Stimulated activated CD4-positive, alpha-beta T cell treated with anti-CD3 and anti-CD28 coated beads, TNF-alpha, amount 100 ng/mL, for 48 hours (primary cell): ENCODE data around the gene HCRTR2.
"Not testable (repeated sequence)": the region's sequence is repeated elsewhere in the genome, so short reads cannot be mapped to it uniquely, and the experiment has no call there.

Experiments
- DNase-seq, 3 donors: peaks; one replicate each; pipeline ENCODE4 v3.0.0-alpha.2; 2020; ENCODE audit warnings: low read depth in 3 of 3

HCRTR2 gene

GRCh38 chr6:55174211-55175026 lies at the start of gene HCRTR2:
Gene HCRTR2 (plus strand): TSS chr6:55174515. CDS start chr6:55174588, 73 bp downstream.
- no peak for DNase-seq

- no peak for DNase-seq
These were observed 43.5 kb upstream of the HCRTR2 start for GRCh38 chr6:55130806-55131324.

- no peak for DNase-seq
These were observed 42.7 kb upstream of the HCRTR2 start for GRCh38 chr6:55131616-55132015.

- no peak for DNase-seq
These were observed 37.4 kb upstream of the HCRTR2 start for GRCh38 chr6:55136916-55137315.

DNA sequence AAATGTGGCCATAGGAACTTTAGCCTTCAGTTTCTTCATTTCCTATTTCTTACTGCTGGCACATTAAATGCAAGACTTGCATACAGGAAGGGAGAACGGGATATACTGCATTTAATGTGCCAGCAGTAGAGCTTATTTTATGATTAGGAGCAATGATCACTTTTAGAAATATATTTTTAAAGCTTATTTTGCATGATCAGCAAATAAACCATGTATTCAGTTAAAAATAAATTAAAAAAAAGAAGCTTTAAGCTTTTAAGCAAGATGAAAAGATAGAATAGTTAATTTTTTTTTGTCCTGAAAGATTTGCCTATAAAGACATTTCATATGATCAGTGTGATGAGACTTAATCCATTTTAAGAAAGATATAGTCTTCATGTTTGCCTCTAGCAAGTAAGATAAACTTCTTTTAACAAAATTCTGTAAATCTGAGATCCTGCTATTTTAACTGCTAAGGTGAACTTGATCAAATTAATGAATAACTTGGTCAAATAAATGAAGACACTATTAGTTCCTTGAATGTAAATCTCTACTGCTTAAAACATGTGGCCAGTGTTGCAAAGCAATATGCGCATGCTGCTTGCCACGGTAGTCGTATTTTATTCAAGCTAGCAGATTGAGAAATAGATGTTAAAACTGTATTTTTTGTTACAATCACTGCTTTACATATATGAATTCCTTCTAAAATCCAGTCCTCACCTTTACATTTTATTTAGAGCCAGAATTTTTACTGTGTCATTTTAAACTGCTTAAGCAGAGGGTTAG lies 36.2 kb upstream of the HCRTR2 start:
- no peak for DNase-seq

DNA sequence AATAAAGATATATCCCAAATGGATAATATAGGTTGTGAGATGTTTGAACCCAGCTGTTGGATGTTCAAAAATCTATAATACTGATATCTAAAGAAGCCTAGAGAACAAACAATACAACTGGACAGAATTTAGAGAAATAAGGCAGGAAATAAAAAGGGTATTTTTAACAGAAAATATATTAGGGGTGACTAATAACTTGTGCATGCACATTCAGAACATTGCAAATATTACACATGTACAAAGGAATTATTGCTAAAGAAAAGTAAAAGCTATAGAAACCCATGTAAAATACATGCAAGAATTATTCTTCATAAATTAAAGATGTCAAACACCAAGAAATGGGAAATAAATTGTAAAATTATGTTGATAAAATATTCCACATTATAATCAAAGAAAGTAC lies 32.7 kb upstream of the HCRTR2 start:
- no peak for DNase-seq

DNA sequence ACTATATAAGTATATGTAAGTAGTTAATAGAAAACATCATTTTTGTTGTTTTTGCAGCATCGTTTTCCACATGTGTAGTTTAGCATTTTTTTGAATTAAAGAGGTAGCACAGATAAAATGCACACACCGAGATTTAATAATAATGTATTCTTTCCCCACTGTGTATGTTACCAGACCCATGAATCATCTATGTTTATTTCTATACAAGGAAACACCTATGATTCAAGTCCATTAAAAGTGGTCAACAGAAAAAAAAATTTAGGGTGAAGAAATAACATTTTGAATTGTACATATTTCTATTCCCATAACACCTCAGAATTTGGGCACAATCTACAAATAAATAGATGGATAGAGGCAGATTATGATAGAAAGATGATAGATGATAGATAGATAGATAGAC lies 31.7 kb upstream of the HCRTR2 start:
- DNase-seq = no peak

- no peak for DNase-seq
These were observed 21.0 kb upstream of the HCRTR2 start for GRCh38 chr6:55153284-55153683.

DNA sequence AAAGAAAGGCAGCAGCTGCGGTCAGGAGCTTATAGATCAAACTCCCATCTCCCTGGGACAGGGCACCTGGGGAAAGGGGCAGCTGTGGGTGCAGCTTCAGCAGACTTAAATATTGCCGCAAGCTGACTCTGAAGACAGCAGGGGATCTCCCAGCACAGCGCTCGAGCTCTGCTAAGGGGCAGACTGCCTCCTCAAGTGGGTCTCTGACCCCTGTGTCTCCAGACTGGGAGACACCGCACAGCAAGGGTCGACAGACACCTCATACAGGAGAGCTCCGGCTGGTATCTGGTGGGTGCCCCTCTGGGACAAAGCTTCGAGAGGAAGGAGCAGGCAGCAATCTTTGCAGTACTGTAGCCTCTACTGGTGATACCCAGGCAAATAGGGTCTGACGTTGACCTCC lies 15.5 kb upstream of the HCRTR2 start:
- not testable (repeated sequence) for DNase-seq

GRCh38 chr6:55167860-55168259 lies 6.5 kb upstream of the HCRTR2 start:
- no peak for DNase-seq

- DNase-seq = no peak
These were observed 1.0 kb downstream of the HCRTR2 start for GRCh38 chr6:55175078-55176049.

GRCh38 chr6:55176958-55177357 lies 2.6 kb downstream of the HCRTR2 start:
- no peak for DNase-seq

- no peak for DNase-seq
These were observed 5.9 kb downstream of the HCRTR2 start for GRCh38 chr6:55180258-55180657.

DNA sequence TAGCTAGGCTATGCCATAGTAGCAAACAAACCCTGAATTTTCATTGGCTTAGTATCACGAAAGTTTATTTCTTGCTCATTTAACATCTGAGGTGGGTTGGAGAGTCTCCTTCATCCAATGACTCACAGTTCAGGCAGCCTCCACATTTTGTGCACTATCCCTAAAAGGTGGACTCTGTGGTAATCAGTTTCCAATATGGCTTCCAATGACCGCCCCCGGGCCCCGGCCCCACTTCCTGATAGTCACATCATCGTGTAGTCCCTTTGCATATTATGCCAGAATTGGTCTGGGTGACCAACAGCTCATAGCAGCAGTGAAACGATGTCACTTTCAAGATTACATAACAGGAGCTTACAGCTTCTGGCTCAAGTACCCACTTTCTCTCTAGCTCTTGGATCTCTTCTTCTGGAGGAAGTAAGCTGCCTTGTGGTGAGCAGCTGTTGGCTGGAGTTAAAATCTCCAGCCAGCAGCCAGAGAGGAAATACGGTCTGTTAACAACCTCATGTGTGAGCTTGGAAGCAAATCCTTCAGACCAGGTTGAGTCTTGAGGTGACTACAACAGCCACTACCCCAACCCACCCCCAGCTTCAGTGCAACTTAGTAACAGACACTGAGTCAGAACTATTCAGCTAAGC lies 7.8 kb downstream of the HCRTR2 start:
- no peak for DNase-seq

DNA sequence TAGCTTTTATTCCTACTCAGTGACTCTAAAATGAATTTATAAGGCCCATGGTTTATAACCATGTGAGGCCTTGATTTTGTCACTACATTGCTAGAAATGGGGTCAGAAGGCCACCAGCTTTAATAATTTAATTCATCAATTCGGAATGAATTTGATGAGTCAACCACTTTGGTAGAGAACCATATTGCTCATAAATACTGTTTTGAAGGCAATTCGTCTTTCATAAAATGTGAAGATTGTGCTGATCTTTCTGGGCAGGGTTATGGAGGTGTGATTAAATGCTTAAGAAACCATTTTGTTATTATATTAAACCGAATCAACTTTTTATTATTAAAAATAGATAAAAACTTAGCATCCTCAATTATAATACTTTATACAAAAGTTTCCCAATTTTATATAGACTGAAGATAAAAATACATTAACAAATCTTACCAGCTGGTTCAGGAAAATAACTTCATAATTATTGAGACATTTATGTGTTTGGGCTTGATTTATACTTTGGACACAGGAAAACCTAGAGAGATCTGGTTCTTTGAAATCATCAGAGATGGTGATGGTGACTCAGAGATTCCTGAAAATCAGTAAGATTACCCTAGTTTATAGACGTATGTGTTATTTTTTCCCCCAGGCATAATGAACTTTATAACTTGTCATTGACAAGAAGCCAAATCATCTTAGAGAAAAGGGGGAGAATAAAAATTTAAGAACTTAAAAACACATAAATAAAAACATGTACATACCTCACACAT lies 10.6 kb downstream of the HCRTR2 start:
- DNase-seq = no peak

DNA sequence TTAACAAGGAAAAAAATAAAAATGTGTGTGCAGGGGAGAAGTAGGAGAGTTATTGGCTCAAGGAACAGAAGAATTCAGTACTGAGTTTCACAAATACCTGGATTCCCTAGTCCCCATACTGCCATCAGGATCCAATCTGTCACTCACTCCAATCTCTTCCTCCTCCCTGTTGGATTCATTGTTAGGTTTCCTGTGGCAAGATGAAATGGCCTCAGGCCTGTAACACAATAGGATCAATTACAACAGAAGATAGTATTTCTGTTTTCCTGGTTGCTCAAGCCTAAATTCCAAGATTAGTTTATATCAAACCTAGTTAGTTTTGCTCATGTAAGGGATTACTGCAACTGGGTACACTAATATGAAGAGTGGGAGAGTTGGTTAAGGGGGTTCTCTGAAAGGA lies 24.4 kb downstream of the HCRTR2 start:
- DNase-seq = no peak

- no peak for DNase-seq
These were observed 24.9 kb downstream of the HCRTR2 start for GRCh38 chr6:55199239-55199638.

DNA sequence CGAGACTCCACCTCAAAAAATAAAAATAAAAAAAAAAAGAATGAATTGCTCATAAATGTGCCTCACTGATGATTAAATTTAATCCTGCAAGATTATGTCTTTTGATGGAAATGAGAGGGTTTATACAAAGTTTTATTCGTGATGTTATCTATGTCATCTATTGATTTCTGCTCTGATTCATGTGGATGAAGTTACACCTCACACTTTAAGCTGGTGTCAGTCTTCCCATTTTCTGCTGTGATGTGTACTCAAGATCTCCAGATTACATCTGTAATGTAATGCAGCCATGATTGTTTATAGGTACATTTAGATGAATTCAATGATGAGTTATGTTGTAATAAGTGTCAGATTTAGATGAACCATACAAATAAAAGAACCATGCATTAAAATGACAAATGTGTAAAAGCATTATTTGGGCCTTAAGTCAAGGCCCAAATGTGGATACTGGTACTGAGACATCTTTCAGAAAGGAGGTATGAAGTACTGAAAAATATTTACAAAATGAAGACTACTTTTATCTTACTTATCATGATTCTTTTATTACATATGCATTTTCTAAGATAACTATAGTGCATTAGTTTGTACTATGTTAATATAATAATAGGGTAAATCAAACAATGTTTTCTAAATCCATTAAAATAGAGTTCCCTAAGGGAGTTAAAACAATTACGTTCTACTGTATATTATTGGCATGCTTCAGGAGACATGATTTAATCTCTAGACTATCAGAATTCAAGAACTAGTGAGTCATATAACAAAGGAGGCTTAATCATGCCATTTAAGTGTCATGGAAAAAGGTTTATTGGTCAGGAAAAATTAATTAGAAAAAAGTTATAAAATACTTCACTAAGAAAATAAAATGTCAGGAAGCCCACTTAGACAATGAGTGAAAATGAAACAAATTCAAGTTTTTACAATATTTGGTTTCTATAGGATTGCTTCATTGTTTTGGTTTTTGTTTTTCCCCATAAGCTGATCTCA lies 34.5 kb downstream of the HCRTR2 start:
- no peak for DNase-seq

- no peak for DNase-seq
These were observed 36.6 kb downstream of the HCRTR2 start for GRCh38 chr6:55210952-55211351.
